Smooth muscle cell of the pulmonary artery (primary cell): Measurements from ENCODE around the gene PHF8. TPM values are rescaled to one million over a fixed set of nuclear protein-coding genes. Genes with fewer than 3 reads are reported as not detected.

ENCODE experiments used
- total RNA-seq: library from RNA; depleted of rRNA; stranded (reverse); fragments of >200 nt; gene quantifications from 2 replicates; pipeline ENCODE4 v1.2.3, GENCODE V29; 2014

Gene PHF8
- 15.9 and 16.1 TPM in 2 replicates for total RNA-seq

GRCh38 chrX:54044126-54044876 lies at the start of gene PHF8:
PHF8 (minus strand) TSS chrX:54044473; CDS start chrX:54042728, 1,745 bp downstream.

Other genes with a start within 250 kb of the PHF8 start
- 6.7 and 8.3 TPM in 2 replicates for gene FAM120C, start 138.8 kb upstream of the PHF8 start, total RNA-seq